Epithelial cell of esophagus (primary cell): ENCODE measurements around the gene RIT2.

Source experiments
- DNase-seq: peaks from one replicate; pipeline ENCODE4 v3.0.0; 2010; ENCODE audit warnings: low read depth
- H3K4me3 ChIP-seq: 2 replicates; pipeline ENCODE4 v1.5.1; 2011; ENCODE audit warnings: mild to moderate bottlenecking, low read length, control low read depth
- TF ChIP-seq, protein P1 (sequence below): IDR thresholded peaks from 2 replicates; pipeline ENCODE4 v1.5.1; 2011; ENCODE audit warnings: low read depth, mild to moderate bottlenecking, low read length, control low read depth, inconsistent platforms; ENCODE audit not compliant: insufficient read depth; ENCODE audit errors: missing control alignments

Gene RIT2

GRCh38 chr18:43077510-43078308 is 37.8 kb downstream of the RIT2 start:
- DNase-seq: no peak
- TF ChIP-seq, protein P1, sequence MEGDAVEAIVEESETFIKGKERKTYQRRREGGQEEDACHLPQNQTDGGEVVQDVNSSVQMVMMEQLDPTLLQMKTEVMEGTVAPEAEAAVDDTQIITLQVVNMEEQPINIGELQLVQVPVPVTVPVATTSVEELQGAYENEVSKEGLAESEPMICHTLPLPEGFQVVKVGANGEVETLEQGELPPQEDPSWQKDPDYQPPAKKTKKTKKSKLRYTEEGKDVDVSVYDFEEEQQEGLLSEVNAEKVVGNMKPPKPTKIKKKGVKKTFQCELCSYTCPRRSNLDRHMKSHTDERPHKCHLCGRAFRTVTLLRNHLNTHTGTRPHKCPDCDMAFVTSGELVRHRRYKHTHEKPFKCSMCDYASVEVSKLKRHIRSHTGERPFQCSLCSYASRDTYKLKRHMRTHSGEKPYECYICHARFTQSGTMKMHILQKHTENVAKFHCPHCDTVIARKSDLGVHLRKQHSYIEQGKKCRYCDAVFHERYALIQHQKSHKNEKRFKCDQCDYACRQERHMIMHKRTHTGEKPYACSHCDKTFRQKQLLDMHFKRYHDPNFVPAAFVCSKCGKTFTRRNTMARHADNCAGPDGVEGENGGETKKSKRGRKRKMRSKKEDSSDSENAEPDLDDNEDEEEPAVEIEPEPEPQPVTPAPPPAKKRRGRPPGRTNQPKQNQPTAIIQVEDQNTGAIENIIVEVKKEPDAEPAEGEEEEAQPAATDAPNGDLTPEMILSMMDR: no peak
- H3K4me3 ChIP-seq: no peak overlapping the region

GRCh38 chr18:43073771-43074170 is 41.7 kb downstream of the RIT2 start:
- no peak overlapping the region for H3K4me3 ChIP-seq
- DNase-seq: no peak
- TF ChIP-seq, protein P1: no peak

GRCh38 chr18:43068781-43069180 is 46.7 kb downstream of the RIT2 start:
- DNase-seq: no peak
- TF ChIP-seq, protein P1: no peak
- no peak overlapping the region for H3K4me3 ChIP-seq

DNA sequence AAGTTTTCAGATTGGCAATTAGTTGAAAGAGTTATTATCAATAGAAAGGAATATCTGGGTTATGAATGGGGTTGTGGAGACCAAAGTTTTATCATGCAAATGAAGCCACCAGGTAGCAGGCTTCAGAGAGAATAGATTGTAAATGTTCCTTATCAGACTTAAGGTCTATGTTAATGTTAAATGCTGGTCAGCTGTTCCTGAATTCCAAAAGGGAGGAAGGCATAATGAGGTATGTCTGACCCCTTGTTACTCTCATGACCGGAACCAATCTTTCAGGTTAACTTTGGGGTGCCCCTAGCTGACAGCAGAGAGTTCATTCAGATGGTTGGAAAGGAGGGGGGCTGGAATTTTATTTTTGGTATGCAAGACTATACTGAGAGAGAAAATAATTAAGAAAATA is 47.9 kb downstream of the RIT2 start:
- H3K4me3 ChIP-seq: no peak overlapping the region
- TF ChIP-seq, protein P1: no peak
- no peak for DNase-seq

DNA sequence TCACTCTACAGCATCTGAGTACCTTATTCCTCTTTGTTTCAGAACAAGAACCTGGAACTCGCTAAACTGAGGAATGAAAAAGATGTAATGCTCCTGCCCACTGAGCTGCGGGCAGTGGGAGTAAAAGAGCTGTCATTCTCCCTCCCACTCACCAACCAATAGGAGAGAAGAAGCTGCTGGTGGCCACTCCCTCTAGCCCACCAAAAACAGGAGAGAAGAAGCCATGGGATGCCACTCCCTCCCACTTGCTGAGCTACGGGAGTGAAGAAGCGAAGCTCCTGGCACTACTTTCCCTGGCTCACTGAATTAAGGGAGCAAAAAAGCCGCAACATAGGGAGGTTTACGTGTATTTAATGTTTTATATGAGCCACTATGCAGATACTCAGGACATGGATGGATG is 53.7 kb downstream of the RIT2 start:
- TF ChIP-seq, protein P1: no peak
- DNase-seq: no peak
- no peak overlapping the region for H3K4me3 ChIP-seq

DNA sequence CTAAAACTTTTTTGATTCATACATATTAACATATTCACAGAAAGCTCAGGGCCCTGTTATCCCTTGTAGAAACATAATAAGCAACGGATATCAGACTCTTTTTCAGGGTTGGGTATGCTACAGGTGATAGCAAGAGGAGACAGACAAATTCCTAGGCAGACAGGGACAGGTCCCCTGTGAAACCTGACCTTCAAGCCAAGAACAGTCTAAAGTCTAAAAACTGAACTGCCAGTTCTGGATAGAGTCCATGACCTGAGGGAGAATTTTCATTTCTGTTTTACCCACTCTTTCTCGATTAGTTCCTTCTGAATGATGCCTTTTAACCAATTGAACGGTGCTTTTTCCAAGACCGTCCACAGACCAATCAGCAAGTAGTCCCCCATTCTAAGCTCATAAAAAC is 54.2 kb downstream of the RIT2 start:
- TF ChIP-seq, protein P1: no peak
- no peak overlapping the region for H3K4me3 ChIP-seq
- DNase-seq: no peak

- no peak for DNase-seq
- H3K4me3 ChIP-seq: no peak overlapping the region
- TF ChIP-seq, protein P1: no peak
Observed at GRCh38 chr18:43060020-43060419, 55.5 kb downstream of the RIT2 start.
